Thoracic aorta (tissue), 2 donors: Measurements from ENCODE around the gene SLC49A4. TPM values are rescaled to one million over a fixed set of nuclear protein-coding genes. Genes with fewer than 3 reads are reported as not detected.

Experiments used
- ATAC-seq: fragments of 150-250 bp; one replicate; pipeline ENCODE4 v1.8.0; 2017; ENCODE audit warnings: low read depth; ENCODE audit not compliant: insufficient number of reproducible peaks, low FRiP score
- DNase-seq: peaks from one replicate; pipeline ENCODE4 v3.0.0-alpha.2; 2020; ENCODE audit warnings: low spot score
- H3K27ac ChIP-seq, 2 donors: fragments of 200-600 bp; sonication (generic); 1 replicate in 1 of 2; 2 replicates in 1 of 2; pipeline ENCODE4 v1.5.1; 2016; ENCODE audit warnings: mild to moderate bottlenecking in 2 of 2, moderate library complexity in 2 of 2
- H3K27me3 ChIP-seq: fragments of 200-600 bp; sonication (generic); replicated peaks from 2 replicates; pipeline ENCODE4 v1.6.0; 2016; ENCODE audit warnings: mild to moderate bottlenecking; ENCODE audit not compliant: insufficient read depth
- H3K36me3 ChIP-seq: fragments of 200-600 bp; sonication (generic); one replicate; pipeline ENCODE4 v1.5.1; 2016
- H3K4me1 ChIP-seq, 2 donors: fragments of 200-600 bp; sonication (generic); 1 replicate in 1 of 2; 2 replicates in 1 of 2; pipeline versions ENCODE4 v1.5.1 to v1.6.0; 2016; ENCODE audit warnings: low read depth in 2 of 2, mild to moderate bottlenecking in 1 of 2; ENCODE audit not compliant: control insufficient read depth in 1 of 2
- H3K4me3 ChIP-seq: fragments of 200-600 bp; sonication (generic); 2 replicates; pipeline ENCODE4 v1.5.1; 2016; ENCODE audit warnings: mild to moderate bottlenecking
- H3K9me3 ChIP-seq: fragments of 200-600 bp; sonication (generic); 2 replicates; pipeline ENCODE4 v1.5.1; 2016
- total RNA-seq, 2 donors: library from RNA; depleted of rRNA; stranded (reverse); fragments of >200 nt; gene quantifications; one replicate each; pipeline versions ENCODE4 v1.1.0 to v1.2.3, GENCODE V29; 2016
- TF ChIP-seq, protein P1 (sequence below): fragments of 200-600 bp; sonication (generic); IDR thresholded peaks from one replicate; pipeline ENCODE4 v1.5.1; 2019; ENCODE audit warnings: antibody characterized with exemption

The SLC49A4 gene
- total RNA-seq, 2 donors from 2014 or later = 17.4 to 20.0 TPM

- Histone ChIP-seq H3K4me1 (peaks cover 0 to 9% of the 10 kb centered on the region in 2 donors), H3K36me3 (no peaks in the 10 kb centered on the region), H3K27me3 (no peaks in the 10 kb centered on the region), H3K27ac (no peak overlapping the region), H3K4me3 (no peak overlapping the region), H3K9me3 (no peaks in the 10 kb centered on the region)
- TF ChIP-seq, protein P1, sequence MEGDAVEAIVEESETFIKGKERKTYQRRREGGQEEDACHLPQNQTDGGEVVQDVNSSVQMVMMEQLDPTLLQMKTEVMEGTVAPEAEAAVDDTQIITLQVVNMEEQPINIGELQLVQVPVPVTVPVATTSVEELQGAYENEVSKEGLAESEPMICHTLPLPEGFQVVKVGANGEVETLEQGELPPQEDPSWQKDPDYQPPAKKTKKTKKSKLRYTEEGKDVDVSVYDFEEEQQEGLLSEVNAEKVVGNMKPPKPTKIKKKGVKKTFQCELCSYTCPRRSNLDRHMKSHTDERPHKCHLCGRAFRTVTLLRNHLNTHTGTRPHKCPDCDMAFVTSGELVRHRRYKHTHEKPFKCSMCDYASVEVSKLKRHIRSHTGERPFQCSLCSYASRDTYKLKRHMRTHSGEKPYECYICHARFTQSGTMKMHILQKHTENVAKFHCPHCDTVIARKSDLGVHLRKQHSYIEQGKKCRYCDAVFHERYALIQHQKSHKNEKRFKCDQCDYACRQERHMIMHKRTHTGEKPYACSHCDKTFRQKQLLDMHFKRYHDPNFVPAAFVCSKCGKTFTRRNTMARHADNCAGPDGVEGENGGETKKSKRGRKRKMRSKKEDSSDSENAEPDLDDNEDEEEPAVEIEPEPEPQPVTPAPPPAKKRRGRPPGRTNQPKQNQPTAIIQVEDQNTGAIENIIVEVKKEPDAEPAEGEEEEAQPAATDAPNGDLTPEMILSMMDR = no peak
- ATAC-seq (no peak), DNase-seq (no peak)
These were observed 128.7 kb downstream of the SLC49A4 start for GRCh38 chr3:122923611-122924010.

- H3K9me3 ChIP-seq = no peaks in the 10 kb centered on the region
- H3K4me3 ChIP-seq = no peak overlapping the region
- peaks cover 0 to 4% of the 10 kb centered on the region in 2 donors for H3K4me1 ChIP-seq
- TF ChIP-seq, protein P1 = no peak
- no peak for ATAC-seq
- H3K27me3 ChIP-seq = no peaks in the 10 kb centered on the region
- H3K27ac ChIP-seq = no peak overlapping the region
- no peak for DNase-seq
- H3K36me3 ChIP-seq = no peaks in the 10 kb centered on the region
These were observed 129.2 kb downstream of the SLC49A4 start for GRCh38 chr3:122924056-122924455.

DNA sequence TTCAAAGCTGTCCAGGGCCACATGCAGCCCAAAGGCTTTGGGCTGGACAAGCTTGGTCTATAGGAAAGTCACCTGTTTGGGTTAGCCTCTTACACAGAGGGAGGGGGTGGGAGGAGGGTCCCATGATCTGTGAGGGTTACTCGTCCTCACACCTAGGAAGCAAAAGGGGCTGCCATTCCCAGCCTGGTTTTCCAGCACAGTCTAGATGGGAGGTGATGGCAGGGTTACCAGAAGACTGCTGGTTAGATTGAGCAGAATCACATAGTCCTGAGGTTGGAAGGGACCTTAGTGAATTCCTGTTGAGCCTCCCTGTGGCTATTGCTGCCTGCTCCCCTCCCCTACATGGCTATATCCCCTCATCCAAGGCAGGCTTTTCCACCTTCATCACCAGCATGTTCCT lies 130.9 kb downstream of the SLC49A4 start:
- no peaks in the 10 kb centered on the region for H3K27me3 ChIP-seq
- H3K9me3 ChIP-seq = no peaks in the 10 kb centered on the region
- no peaks in the 10 kb centered on the region for H3K36me3 ChIP-seq
- ATAC-seq = no peak
- no peak overlapping the region for H3K27ac ChIP-seq
- no peak for DNase-seq
- no peak overlapping the region for H3K4me3 ChIP-seq
- H3K4me1 ChIP-seq = no peaks in the 10 kb centered on the region
- TF ChIP-seq, protein P1 = no peak

- Histone ChIP-seq H3K36me3 (no peaks in the 10 kb centered on the region), H3K4me1 (no peaks in the 10 kb centered on the region), H3K4me3 (no peak overlapping the region), H3K27me3 (no peaks in the 10 kb centered on the region), H3K27ac (no peak overlapping the region), H3K9me3 (no peaks in the 10 kb centered on the region)
- TF ChIP-seq, protein P1 = no peak
- DNase-seq (no peak), ATAC-seq (no peak)
These were observed 131.5 kb downstream of the SLC49A4 start for GRCh38 chr3:122926322-122926721.

GRCh38 chr3:122926811-122927210 lies 131.9 kb downstream of the SLC49A4 start:
- Histone ChIP-seq H3K27ac (no peak overlapping the region), H3K27me3 (no peaks in the 10 kb centered on the region), H3K4me1 (no peaks in the 10 kb centered on the region), H3K9me3 (no peaks in the 10 kb centered on the region), H3K36me3 (no peaks in the 10 kb centered on the region), H3K4me3 (no peak overlapping the region)
- DNase-seq = no peak
- TF ChIP-seq, protein P1 = no peak
- ATAC-seq = no peak
